HG03439 (cell line): ENCODE data around the gene HYAL2.

ENCODE experiments used
- ATAC-seq: cut with Tn5 transposase; IDR thresholded peaks from one replicate; pipeline ENCODE4 v1.9.1; 2021; ENCODE audit warnings: mild to moderate bottlenecking, moderate library complexity; ENCODE audit not compliant: unreplicated experiment

Gene HYAL2

GRCh38 chr3:50331364-50331907 lies 8.9 kb upstream of the HYAL2 start:
- no peak for ATAC-seq

GRCh38 chr3:50330330-50330729 lies 7.8 kb upstream of the HYAL2 start:
- no peak for ATAC-seq

- peak; percentile 76 for ATAC-seq
Observed at GRCh38 chr3:50327943-50328691, 5.6 kb upstream of the HYAL2 start, which contains the start of gene TUSC2. Gene TUSC2 (minus strand): TSS chr3:50328223. CDS start chr3:50328099, 124 bp downstream.

- no peak for ATAC-seq
Observed at GRCh38 chr3:50327129-50327528, 4.6 kb upstream of the HYAL2 start.

GRCh38 chr3:50326182-50326541 lies 3.6 kb upstream of the HYAL2 start:
- ATAC-seq, result no peak

- no peak for ATAC-seq
Observed at GRCh38 chr3:50325497-50326181, 3.1 kb upstream of the HYAL2 start.

- no peak for ATAC-seq
Observed at GRCh38 chr3:50325113-50325480, 2.6 kb upstream of the HYAL2 start.

- no peak for ATAC-seq
Observed at GRCh38 chr3:50324351-50325112, 2.0 kb upstream of the HYAL2 start.

- no peak for ATAC-seq
Observed at GRCh38 chr3:50323614-50324199, 1.2 kb upstream of the HYAL2 start.

GRCh38 chr3:50323092-50323600 lies 601 bp upstream of the HYAL2 start:
- ATAC-seq, result no peak

GRCh38 chr3:50322115-50322385 lies 495 bp downstream of the HYAL2 start:
- ATAC-seq, result no peak

GRCh38 chr3:50321336-50322114 lies 1.0 kb downstream of the HYAL2 start:
- peak; percentile 80 for ATAC-seq

- peak; percentile 38 for ATAC-seq
Observed at GRCh38 chr3:50320853-50321335, 1.7 kb downstream of the HYAL2 start.

GRCh38 chr3:50319894-50320625 lies 2.5 kb downstream of the HYAL2 start:
- ATAC-seq, result no peak

GRCh38 chr3:50319181-50319893 lies 3.2 kb downstream of the HYAL2 start:
- no peak for ATAC-seq

GRCh38 chr3:50318615-50319014 lies 3.9 kb downstream of the HYAL2 start:
- no peak for ATAC-seq

- no peak for ATAC-seq
Observed at GRCh38 chr3:50318163-50318562, 4.4 kb downstream of the HYAL2 start.

GRCh38 chr3:50317300-50317699 lies 5.2 kb downstream of the HYAL2 start:
- no peak for ATAC-seq
